DOHH2 (cell line): Measurements from ENCODE around the gene ARHGAP44.

Experiments used
- EZH2phosphoT487 ChIP-seq: fragments of 200-600 bp; sonication (generic); IDR thresholded peaks from 2 replicates; pipeline ENCODE4 v1.6.1; 2017; ENCODE audit warnings: borderline replicate concordance, mild to moderate bottlenecking, antibody characterized with exemption, low read length, moderate library complexity, mixed read lengths
- TF ChIP-seq, protein P1 (sequence below): fragments of 200-600 bp; sonication (generic); IDR thresholded peaks from one replicate; pipeline ENCODE4 v1.5.1; 2014; ENCODE audit warnings: antibody characterized with exemption, mild to moderate bottlenecking, low read depth, low read length; ENCODE audit not compliant: poor library complexity, severe bottlenecking

DNA sequence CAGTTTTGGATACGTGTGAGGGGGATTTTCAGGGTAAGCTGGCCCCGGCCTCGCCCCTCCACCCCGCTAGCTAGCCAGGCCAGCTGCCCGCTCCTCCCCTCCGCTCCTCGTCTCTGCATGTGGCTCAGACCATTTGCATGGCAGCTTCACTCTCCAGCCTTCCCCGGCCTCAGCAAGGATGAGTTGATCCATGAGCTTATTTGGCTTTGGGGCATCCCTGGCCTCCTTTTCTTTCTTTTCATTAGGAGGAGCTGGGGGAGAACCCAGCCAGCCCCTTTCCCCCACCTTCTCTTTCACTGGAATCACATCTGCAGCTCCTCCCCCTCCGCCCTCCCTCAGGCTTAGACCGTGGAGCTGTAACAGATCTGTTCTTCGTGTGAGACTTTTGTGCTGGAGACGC, 197.8 kb downstream of the ARHGAP44 start:
- TF ChIP-seq, protein P1, sequence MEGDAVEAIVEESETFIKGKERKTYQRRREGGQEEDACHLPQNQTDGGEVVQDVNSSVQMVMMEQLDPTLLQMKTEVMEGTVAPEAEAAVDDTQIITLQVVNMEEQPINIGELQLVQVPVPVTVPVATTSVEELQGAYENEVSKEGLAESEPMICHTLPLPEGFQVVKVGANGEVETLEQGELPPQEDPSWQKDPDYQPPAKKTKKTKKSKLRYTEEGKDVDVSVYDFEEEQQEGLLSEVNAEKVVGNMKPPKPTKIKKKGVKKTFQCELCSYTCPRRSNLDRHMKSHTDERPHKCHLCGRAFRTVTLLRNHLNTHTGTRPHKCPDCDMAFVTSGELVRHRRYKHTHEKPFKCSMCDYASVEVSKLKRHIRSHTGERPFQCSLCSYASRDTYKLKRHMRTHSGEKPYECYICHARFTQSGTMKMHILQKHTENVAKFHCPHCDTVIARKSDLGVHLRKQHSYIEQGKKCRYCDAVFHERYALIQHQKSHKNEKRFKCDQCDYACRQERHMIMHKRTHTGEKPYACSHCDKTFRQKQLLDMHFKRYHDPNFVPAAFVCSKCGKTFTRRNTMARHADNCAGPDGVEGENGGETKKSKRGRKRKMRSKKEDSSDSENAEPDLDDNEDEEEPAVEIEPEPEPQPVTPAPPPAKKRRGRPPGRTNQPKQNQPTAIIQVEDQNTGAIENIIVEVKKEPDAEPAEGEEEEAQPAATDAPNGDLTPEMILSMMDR = no peak
- no peak for TF ChIP-seq EZH2phosphoT487
